Fibroblast of lung (primary cell): ENCODE results near the gene BCL6B. TPM values are rescaled to one million over a fixed set of nuclear protein-coding genes. Genes with fewer than 3 reads are reported as not detected.

Source experiments
- DNase-seq, 2 donors: peaks; one replicate each; pipeline versions ENCODE4 v3.0.0 to v3.0.0-alpha.2; 2010; ENCODE audit warnings: low read depth in 2 of 2
- H2AFZ ChIP-seq: 2 replicates; pipeline ENCODE4 v1.5.1; 2012; ENCODE audit warnings: low read length, control low read depth, inconsistent platforms
- H3K27ac ChIP-seq: 2 replicates; pipeline ENCODE4 v1.5.1; 2011; ENCODE audit warnings: low read length, control low read depth; ENCODE audit not compliant: insufficient read depth
- H3K27me3 ChIP-seq: 2 replicates; pipeline ENCODE4 v1.5.1; 2011; ENCODE audit warnings: mild to moderate bottlenecking, low read length; ENCODE audit not compliant: control insufficient read depth, insufficient read depth
- H3K36me3 ChIP-seq: 2 replicates; pipeline ENCODE4 v1.5.1; 2011; ENCODE audit warnings: low read length; ENCODE audit not compliant: control insufficient read depth, insufficient read depth
- H3K4me1 ChIP-seq: 2 replicates; pipeline ENCODE4 v1.5.1; 2011; ENCODE audit warnings: low read length; ENCODE audit not compliant: control insufficient read depth, insufficient read depth; ENCODE audit errors: extremely low read depth
- H3K4me2 ChIP-seq: 2 replicates; pipeline ENCODE4 v1.5.1; 2011; ENCODE audit warnings: low read length, control low read depth; ENCODE audit not compliant: insufficient read depth; ENCODE audit errors: extremely low read depth
- H3K4me3 ChIP-seq, 4 experiments: fragments of 200-600 bp in 1 of 4; sonication (generic) in 1 of 4; replicated peaks in 1 of 4; 2 replicates each; pipeline ENCODE4 v1.5.1; 2011 to 2016; ENCODE audit warnings: low read length in 4 of 4, low read depth in 3 of 4, mild to moderate bottlenecking in 3 of 4, control low read depth in 2 of 4, inconsistent platforms in 1 of 4, mixed read lengths in 1 of 4; ENCODE audit not compliant: insufficient read depth in 1 of 4; ENCODE audit errors: control extremely low read depth in 1 of 4
- H3K79me2 ChIP-seq: 2 replicates; pipeline ENCODE4 v1.5.1; 2012; ENCODE audit warnings: mild to moderate bottlenecking, low read length, inconsistent platforms; ENCODE audit not compliant: control insufficient read depth, insufficient read depth
- H3K9ac ChIP-seq: 2 replicates; pipeline ENCODE4 v1.5.1; 2011; ENCODE audit warnings: mild to moderate bottlenecking, low read length, control low read depth; ENCODE audit not compliant: insufficient read depth
- H3K9me3 ChIP-seq: 2 replicates; pipeline ENCODE4 v1.5.1; 2012; ENCODE audit warnings: low read depth, low read length; ENCODE audit not compliant: control insufficient read depth, insufficient read depth
- H4K20me1 ChIP-seq: 2 replicates; pipeline ENCODE4 v1.5.1; 2011; ENCODE audit warnings: low read length; ENCODE audit not compliant: control insufficient read depth, insufficient read depth; ENCODE audit errors: extremely low read depth
- EZH2 ChIP-seq: IDR thresholded peaks from 2 replicates; pipeline ENCODE4 v1.5.1; 2012; ENCODE audit warnings: low read length, control low read depth, mild to moderate bottlenecking; ENCODE audit errors: missing control alignments
- polyA plus RNA-seq, 2 donors: library from polyadenylated mRNA; depleted of rRNA in 1 of 2; stranded (reverse) in 1 of 2; unstranded in 1 of 2; fragments of >200 nt; gene quantifications; 2 replicates each; pipeline ENCODE4 v1.2.1, GENCODE V29; 2011 to 2012; ENCODE audit warnings: missing spikeins in 1 of 2
- total RNA-seq: library from RNA; depleted of rRNA; stranded (reverse); fragments of >200 nt; gene quantifications from 2 replicates; pipeline ENCODE4 v1.2.1, GENCODE V29; 2014
- TF ChIP-seq, protein P1 (sequence below), 2 donors: IDR thresholded peaks in 1 of 2; conservative IDR thresholded peaks in 1 of 2; 1 replicate in 1 of 2; 2 replicates in 1 of 2; pipeline ENCODE4 v1.5.1; 2011 to 2012; ENCODE audit warnings: low read length in 2 of 2, control low read depth in 1 of 2, inconsistent platforms in 1 of 2, low read depth in 1 of 2, mild to moderate bottlenecking in 1 of 2

BCL6B gene
- total and polyA plus RNA-seq, 2 donors (not counting 1 experiment from before 2014, with no cell fraction given): 0.02 to 0.50 TPM

DNA sequence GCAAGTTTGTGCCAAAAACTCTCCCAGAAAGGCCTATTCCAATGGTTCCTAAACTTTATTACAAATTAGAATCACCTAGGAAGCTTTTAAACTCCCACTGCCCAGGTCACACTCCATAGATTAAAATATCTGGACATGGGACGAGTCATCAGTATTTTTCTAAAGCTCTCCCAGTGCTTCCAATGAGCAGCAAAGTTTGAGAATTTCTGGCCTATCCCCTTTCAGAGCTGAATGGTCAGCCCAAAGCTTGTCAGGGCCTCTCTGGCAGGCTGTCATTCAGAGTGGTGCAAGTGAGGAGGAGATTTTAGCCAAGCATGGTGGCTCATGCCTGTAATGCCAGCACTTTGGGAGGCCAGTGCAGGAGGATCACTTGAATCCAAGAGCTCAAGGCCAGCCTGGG lies 2.4 kb downstream of the BCL6B start:
- TF ChIP-seq, protein P1, sequence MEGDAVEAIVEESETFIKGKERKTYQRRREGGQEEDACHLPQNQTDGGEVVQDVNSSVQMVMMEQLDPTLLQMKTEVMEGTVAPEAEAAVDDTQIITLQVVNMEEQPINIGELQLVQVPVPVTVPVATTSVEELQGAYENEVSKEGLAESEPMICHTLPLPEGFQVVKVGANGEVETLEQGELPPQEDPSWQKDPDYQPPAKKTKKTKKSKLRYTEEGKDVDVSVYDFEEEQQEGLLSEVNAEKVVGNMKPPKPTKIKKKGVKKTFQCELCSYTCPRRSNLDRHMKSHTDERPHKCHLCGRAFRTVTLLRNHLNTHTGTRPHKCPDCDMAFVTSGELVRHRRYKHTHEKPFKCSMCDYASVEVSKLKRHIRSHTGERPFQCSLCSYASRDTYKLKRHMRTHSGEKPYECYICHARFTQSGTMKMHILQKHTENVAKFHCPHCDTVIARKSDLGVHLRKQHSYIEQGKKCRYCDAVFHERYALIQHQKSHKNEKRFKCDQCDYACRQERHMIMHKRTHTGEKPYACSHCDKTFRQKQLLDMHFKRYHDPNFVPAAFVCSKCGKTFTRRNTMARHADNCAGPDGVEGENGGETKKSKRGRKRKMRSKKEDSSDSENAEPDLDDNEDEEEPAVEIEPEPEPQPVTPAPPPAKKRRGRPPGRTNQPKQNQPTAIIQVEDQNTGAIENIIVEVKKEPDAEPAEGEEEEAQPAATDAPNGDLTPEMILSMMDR (conservative IDR thresholded peaks at IDR 0.05 in 1 of 2, IDR thresholded peaks at IDR 0.05 in 1 of 2; ENCODE audit: low read depth in 1 of 2, low read length in 2 of 2): no peak
- no peak for TF ChIP-seq EZH2
- Histone ChIP-seq H3K27ac (no peak overlapping the region), H3K9ac (no peak overlapping the region), H3K4me1 (peaks cover 5% of the 10 kb centered on the region), H3K4me3 (no peak overlapping the region), H3K4me2 (no peak overlapping the region), H3K27me3 (no peaks in the 10 kb centered on the region), H3K9me3 (no peaks in the 10 kb centered on the region), H3K79me2 (no peaks in the 10 kb centered on the region), H4K20me1 (no peaks in the 10 kb centered on the region), H3K36me3 (no peaks in the 10 kb centered on the region), H2AFZ (no peak overlapping the region)
- no peak for DNase-seq

DNA sequence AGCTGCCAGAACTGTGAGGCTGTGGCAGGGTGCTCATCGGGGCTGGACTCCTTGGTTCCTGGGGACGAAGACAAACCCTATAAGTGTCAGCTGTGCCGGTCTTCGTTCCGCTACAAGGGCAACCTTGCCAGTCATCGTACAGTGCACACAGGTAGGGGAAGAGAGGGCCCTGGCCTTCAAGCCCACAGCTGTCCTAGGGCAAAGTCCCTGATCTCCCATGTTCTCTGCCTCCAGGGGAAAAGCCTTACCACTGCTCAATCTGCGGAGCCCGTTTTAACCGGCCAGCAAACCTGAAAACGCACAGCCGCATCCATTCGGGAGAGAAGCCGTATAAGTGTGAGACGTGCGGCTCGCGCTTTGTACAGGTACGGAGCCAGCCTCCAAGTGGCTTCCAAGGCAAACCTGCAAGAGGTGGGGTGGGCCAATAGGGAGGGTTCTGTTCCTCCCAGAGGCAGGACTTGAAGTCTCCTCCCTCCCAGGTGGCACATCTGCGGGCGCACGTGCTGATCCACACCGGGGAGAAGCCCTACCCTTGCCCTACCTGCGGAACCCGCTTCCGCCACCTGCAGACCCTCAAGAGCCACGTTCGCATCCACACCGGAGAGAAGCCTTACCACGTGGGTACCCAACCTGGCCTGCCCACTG lies 3.7 kb downstream of the BCL6B start:
- Histone ChIP-seq H3K4me1 (peaks cover 2% of the 10 kb centered on the region), H3K36me3 (no peaks in the 10 kb centered on the region), H2AFZ (no peak overlapping the region), H3K79me2 (no peaks in the 10 kb centered on the region), H3K27me3 (no peaks in the 10 kb centered on the region), H3K9ac (no peak overlapping the region), H3K4me3 (no peak overlapping the region), H3K9me3 (no peaks in the 10 kb centered on the region), H3K4me2 (no peak overlapping the region), H3K27ac (no peak overlapping the region), H4K20me1 (no peaks in the 10 kb centered on the region)
- DNase-seq: no peak
- no peak for TF ChIP-seq EZH2
- TF ChIP-seq, protein P1 (conservative IDR thresholded peaks at IDR 0.05 in 1 of 2, IDR thresholded peaks at IDR 0.05 in 1 of 2; ENCODE audit: low read depth in 1 of 2, low read length in 2 of 2): no peak

DNA sequence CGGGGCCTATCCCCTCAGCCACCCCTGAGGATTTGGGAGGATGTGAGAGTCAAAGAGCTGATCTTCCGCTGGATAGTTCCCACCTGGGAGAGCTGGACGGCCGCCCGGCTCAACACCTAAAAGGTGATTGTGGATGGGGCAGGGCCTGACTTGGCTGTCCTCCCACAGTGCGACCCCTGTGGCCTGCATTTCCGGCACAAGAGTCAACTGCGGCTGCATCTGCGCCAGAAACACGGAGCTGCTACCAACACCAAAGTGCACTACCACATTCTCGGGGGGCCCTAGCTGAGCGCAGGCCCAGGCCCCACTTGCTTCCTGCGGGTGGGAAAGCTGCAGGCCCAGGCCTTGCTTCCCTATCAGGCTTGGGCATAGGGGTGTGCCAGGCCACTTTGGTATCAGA lies 4.5 kb downstream of the BCL6B start:
- Histone ChIP-seq H3K79me2 (no peaks in the 10 kb centered on the region), H3K4me2 (no peak overlapping the region), H2AFZ (no peak overlapping the region), H3K9ac (no peak overlapping the region), H3K4me3 (no peak overlapping the region), H3K36me3 (no peaks in the 10 kb centered on the region), H3K27ac (no peak overlapping the region), H4K20me1 (no peaks in the 10 kb centered on the region), H3K9me3 (no peaks in the 10 kb centered on the region), H3K27me3 (no peaks in the 10 kb centered on the region), H3K4me1 (no peaks in the 10 kb centered on the region)
- TF ChIP-seq EZH2: no peak
- TF ChIP-seq, protein P1 (conservative IDR thresholded peaks at IDR 0.05 in 1 of 2, IDR thresholded peaks at IDR 0.05 in 1 of 2; ENCODE audit: low read depth in 1 of 2, low read length in 2 of 2): no peak
- DNase-seq: no peak
